ENCODE results near the gene TNFRSF19.

Gene TNFRSF19

DNA sequence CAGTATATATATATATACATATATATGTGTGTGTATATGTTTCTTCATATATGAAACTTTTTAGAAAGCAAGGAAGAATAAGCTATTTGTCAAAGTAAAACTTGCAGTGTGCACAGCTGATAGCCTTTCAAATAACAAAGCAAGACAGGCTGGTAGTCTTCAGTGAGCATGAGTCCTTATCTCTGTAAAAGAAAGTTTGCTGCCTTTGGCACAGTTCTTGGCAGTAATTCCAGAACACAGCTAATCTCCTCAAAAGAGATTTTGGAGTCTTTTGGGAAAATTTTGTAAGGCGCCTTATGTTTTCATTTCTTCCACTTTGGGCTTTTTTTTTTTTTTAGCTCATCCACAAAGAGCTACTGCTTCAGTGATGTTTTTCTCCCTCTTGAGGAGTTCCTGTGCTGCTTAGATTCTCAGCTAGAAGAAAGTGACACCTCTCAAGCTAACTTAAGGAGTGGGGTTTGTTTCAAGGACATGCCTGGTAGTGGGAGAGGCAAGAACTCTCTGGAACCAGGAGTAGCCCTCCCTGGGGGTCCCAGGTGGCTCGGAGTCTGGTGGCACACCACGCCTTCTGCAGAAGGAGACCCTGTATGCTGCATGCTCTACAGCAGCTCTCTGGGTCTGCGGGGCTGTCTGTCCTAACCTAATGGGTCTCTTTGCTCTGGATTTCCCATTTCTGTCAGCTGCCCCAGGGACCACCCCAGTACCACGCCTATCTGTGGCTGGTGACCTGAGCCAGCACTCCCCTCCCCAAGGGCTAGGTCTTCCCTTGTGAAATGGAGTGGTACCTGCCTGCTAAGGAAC, 58.8 kb downstream of the TNFRSF19 start:
- no peak for DNase-seq (ENCODE audit: low read depth, low spot score)

DNA sequence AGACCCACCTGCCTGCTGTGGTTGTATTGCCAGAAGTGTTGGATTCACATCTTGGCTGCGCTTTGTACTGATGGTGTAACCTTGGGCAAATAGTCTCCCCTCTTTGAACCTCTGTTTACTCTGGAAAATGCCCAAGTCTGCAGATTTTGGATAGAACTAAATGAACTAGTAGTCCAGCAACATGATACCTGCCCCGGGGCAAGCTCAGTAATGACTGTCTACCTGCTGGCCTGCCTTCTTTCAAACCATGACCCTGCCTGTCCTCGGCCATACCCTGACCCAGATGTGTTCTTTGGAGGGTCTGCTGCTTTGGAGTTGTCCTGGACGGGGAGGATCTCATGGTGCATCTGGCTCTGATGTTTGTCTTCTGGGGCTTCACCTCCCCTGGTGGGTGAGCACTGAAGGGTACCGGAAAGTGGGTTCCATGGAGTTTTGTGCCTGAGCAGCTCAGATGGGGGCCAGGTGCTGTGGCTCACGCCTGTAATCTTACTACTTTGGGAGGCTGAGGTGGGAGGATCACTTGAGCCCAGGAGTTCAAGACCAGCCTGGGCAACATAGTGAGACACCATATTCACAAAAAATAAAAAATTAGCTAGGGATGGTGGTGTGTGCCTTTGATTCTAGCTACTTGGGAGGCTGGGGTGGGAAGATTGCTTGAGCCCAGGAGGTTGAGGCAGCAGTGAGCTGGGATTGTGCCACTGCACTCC, 59.5 kb downstream of the TNFRSF19 start:
- no peak for DNase-seq (ENCODE audit: low read depth, low spot score)

DNA sequence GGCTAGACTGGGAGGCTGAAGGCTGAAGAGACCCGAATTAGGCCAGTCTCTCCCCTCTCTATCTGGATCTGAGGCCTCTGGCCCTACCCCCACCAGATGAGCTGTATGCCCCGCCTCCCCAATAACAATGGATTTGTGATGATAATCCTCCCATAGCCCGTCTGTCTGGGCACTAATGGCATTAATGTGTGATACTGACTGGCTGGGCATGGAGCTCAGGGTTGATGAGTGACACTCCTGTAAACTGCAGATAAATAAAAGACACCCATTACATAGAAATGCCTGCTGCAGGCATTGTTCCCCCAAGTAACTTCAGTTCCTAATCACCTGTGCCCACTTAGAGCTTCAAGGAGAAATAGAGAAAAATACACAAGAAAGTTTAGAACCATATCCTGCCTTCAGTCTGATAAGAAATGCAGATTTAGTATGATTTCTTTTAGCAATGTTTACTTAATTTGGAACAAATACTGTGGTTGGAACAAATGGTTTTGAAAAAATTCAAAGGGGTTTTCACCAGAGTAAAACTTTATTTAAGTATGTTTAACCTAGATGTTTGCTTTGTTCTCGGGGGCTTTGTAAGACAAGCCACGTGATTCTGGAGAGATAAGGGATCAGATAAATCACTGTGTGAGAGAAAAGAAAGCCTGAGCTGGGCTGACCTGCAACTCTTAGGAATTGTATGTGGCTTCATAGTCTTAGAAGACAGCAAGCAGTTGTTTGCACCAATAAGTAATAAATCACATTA, 60.3 kb downstream of the TNFRSF19 start:
- no peak for DNase-seq (ENCODE audit: low read depth, low spot score)

- DNase-seq (ENCODE audit: low read depth, low spot score) = no peak
Observed at GRCh38 chr13:23631311-23632047, 61.3 kb downstream of the TNFRSF19 start.

GRCh38 chr13:23632048-23632582, 61.9 kb downstream of the TNFRSF19 start:
- DNase-seq (ENCODE audit: low read depth, low spot score) = no peak

GRCh38 chr13:23632741-23633140, 62.5 kb downstream of the TNFRSF19 start:
- no peak for DNase-seq (ENCODE audit: low read depth, low spot score)

DNA sequence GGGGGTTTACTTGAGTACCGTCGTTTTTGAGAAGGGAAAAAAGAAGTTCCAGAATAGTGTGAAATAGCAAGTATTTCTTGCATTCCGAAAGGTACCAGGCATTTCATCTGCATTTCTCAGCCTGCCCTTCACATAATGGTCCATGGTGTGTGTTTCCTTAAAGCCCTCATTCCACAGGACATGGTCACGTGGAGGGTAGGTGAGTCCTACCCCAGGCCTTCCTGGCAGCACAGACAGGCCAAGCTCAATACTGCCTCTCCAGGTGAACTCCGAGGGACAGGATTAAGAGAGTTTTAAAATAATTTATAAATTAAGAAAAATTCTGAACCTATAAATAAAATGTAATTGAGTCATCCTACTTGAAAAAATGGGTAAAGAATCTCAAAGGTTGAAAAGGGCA, 64.7 kb downstream of the TNFRSF19 start:
- DNase-seq (ENCODE audit: low read depth, low spot score) = no peak

DNA sequence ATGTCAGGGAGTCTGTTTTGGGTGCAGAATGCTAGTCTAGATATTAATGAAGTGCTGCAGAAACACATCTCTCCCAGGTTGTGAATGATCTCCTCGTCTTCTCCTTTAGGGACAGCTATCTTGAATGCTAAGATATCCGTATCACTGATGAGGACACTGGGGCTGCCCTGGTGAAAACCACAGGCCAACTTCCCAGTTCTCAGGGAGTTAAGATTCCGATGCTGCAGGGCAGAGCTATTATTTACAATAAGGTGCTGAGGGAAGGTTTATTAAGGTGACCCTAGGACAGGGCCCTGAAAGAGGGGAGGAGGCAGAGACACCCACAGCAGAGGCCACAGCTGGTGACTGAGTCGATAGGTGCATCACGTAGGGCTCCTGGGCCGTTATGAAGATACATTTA, 66.1 kb downstream of the TNFRSF19 start:
- no peak for DNase-seq (ENCODE audit: low read depth, low spot score)

- no peak for DNase-seq (ENCODE audit: low read depth, low spot score)
Observed at GRCh38 chr13:23637829-23638228, 67.6 kb downstream of the TNFRSF19 start.

DNA sequence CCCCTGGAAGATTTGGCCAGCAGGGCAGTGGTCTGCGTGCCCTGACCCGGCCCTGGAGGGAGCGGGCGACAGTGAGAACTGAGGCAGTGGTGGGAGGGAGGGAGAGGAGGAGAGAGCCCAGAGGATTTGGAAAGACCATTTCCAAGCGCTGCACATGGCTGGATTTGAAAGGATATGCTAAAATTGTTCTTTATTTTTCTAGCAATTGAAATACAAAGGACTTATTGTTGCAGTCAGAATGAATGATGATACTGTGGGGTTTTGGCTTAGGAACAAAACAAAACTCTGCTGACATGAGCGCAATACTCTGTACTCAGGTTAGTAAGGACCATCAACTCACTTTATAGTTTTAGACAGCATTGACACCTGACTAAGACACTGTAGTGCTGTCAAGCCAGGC, 69.5 kb downstream of the TNFRSF19 start:
- DNase-seq (ENCODE audit: low read depth, low spot score) = no peak

DNA sequence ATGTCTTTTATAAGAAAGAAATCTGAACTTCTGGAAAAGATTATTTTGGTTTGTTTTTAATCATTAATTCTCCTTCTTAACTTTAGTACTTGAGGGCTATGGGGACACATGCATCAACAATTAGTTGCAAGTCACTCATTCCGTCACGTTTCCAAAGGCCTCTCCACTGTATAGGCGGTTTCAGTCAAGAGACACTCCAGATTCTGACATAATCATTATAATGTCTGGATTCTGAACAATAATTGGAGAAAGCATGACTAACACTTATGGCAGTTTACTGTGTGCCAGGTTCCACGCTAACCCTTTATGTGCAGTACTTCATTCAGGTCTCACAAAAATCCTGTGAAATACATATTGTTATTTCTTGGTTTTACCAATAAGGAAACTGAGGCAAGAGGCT, 71.9 kb downstream of the TNFRSF19 start:
- no peak for DNase-seq (ENCODE audit: low read depth, low spot score)

DNA sequence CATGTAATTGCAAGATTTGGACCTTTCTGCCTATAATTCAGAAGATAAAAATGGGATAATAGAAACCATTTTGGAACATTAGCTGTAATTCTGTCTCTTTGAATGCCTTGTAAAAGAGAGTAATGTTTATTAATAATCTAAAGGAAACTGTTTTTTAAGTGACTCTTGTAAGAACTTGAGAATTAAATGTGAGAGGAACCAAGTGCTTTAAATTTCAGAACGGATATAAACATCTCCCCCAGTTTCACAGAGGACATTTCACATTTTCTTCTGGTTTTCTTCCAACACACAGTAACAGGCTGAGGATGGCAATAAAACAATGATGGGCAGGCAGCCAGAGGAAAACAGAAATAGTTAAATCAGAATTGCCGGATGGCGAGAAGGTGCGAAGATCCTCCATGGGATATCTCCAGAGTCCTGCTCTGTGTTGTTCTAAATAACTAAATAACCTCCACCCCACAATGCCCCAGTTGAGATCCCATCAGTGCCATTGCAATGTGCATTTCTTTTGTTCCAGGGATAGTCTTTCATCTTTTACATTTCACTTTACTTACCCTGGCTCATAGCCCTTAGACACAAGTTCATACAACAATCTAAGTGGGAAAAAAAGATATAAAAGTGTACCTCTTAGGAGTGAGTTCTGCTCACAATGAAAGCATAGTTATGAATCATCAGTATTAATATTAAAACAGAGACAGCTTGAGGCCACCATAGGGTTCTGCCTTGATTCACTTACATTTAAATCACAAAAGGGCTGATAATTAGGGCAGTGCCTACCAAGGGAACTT, 73.3 kb downstream of the TNFRSF19 start:
- no peak for DNase-seq (ENCODE audit: low read depth, low spot score)

DNA sequence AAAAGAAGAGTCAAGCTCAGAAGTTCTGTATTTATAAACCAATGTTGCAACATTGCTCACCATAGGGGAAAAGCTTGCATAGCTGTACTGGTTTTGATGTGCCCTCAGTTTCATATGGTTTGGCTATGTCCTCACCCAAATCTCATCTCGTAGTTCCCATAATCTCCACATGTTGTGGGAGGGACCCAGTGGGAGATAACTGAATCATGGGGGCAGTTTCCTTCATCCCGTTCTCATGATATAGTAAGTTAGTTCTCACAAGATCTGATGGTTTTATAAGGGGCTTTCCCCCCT, 73.9 kb downstream of the TNFRSF19 start:
- DNase-seq (ENCODE audit: low read depth, low spot score) = no peak

DNA sequence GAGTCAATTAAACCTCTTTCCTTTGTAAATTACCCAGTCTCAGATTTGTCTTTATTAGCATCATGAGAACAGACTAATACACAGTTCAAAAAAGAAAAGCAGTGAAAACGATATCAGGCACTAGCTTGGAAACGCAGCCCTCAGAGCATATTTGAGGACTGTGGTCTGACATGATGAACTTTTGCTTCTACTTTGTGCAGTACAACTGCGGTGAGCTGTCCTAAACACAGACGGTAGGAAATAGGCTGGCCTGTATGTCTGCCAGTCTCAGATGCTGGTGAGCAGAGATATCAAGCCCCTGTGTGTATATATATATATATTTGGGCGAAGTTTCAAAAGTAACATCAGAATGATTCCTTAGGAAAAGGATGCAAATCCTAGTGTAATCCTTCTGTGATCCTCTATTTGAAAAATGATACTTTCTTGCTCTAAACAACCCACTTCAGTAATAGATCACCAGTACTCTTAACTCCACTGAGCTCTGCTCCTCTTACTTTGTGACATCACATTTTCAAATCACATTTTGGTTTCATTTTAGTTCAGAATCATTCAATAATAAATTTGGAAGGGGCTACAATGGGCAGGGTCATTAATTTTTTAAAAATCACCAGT, 74.4 kb downstream of the TNFRSF19 start:
- no peak for DNase-seq (ENCODE audit: low read depth, low spot score)

DNA sequence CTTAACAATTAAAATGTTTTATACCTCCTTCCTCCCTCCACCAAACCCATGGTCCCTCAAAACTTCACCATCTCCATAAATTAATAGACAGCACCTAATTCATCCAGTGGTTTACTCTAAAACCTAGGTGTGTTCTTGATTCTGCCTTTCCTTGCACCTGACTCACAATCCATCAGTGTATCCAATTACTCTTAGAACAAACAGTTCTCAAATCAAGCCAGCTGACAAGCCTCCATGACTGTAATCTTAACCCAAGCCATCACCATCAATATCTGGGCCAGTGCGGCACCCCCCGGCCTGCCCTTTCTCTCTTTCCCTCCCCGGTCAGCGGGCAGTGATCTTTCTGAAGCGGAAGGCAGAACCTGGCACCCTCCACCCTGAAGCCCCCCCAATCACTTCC, 75.6 kb downstream of the TNFRSF19 start:
- no peak for DNase-seq (ENCODE audit: low read depth, low spot score)

- DNase-seq (ENCODE audit: low read depth, low spot score) = no peak
Observed at GRCh38 chr13:23651439-23651838, 81.2 kb downstream of the TNFRSF19 start.

- no peak for DNase-seq (ENCODE audit: low read depth, low spot score)
Observed at GRCh38 chr13:23651887-23652286, 81.7 kb downstream of the TNFRSF19 start.

- DNase-seq (ENCODE audit: low read depth, low spot score) = no peak
Observed at GRCh38 chr13:23652909-23653726, 82.9 kb downstream of the TNFRSF19 start.

Data from activated CD4-positive, CD25-positive, alpha-beta regulatory T cell treated with anti-CD3 and anti-CD28 coated beads, Interleukin-2, amount 50 U/mL, for 16 hours (primary cell).